Smooth muscle cell (in vitro differentiated cells): ENCODE results near the gene UBE2E2. TPM values are rescaled to one million over a fixed set of nuclear protein-coding genes. Genes with fewer than 3 reads are reported as not detected.

ENCODE experiments used
- DNase-seq: peaks from one replicate; lab custom pipeline; 2025; ENCODE audit not compliant: unreplicated experiment; lab: John Stamatoyannopoulos, UW
- H2AFZ ChIP-seq: fragments of 200-600 bp; sonication (generic); 2 replicates; pipeline ENCODE4 v1.6.0; 2016; ENCODE audit warnings: antibody characterized with exemption, low read depth, mild to moderate bottlenecking
- H3F3A ChIP-seq: fragments of 200-600 bp; sonication (generic); 2 replicates; pipeline ENCODE4 v1.6.0; 2017; ENCODE audit warnings: antibody characterized with exemption, low read depth
- H3K27ac ChIP-seq: fragments of 200-600 bp; sonication (generic); 2 replicates; pipeline ENCODE4 v1.5.1; 2016; ENCODE audit warnings: low read depth, mild to moderate bottlenecking
- H3K27me3 ChIP-seq: fragments of 200-600 bp; sonication (generic); 2 replicates; pipeline ENCODE4 v1.6.1; 2016; ENCODE audit warnings: low read depth, mild to moderate bottlenecking
- H3K36me3 ChIP-seq: fragments of 200-600 bp; sonication (generic); 2 replicates; pipeline ENCODE4 v1.5.1; 2016; ENCODE audit warnings: low read depth
- H3K4me1 ChIP-seq: fragments of 200-600 bp; sonication (generic); 2 replicates; pipeline ENCODE4 v1.5.1; 2016; ENCODE audit warnings: low read depth
- H3K4me2 ChIP-seq: fragments of 200-600 bp; sonication (generic); 2 replicates; pipeline ENCODE4 v1.6.0; 2016; ENCODE audit warnings: mild to moderate bottlenecking
- H3K4me3 ChIP-seq: fragments of 200-600 bp; sonication (generic); 2 replicates; pipeline ENCODE4 v1.5.1; 2016; ENCODE audit warnings: mild to moderate bottlenecking
- H3K79me2 ChIP-seq: fragments of 200-600 bp; sonication (generic); 2 replicates; pipeline ENCODE4 v1.6.0; 2016; ENCODE audit warnings: low read depth, mild to moderate bottlenecking
- H3K9ac ChIP-seq: fragments of 200-600 bp; sonication (generic); 2 replicates; pipeline ENCODE4 v1.6.0; 2016; ENCODE audit warnings: low read depth
- H3K9me3 ChIP-seq: fragments of 200-600 bp; sonication (generic); replicated peaks from 2 replicates; pipeline ENCODE4 v1.5.1; 2016; ENCODE audit warnings: low read depth
- H4K20me1 ChIP-seq: fragments of 200-600 bp; sonication (generic); 2 replicates; pipeline ENCODE4 v1.6.0; 2016; ENCODE audit warnings: low read depth
- WGBS: methylation state at CpG from one replicate; pipeline ENCODE4 v1.1.7; 2016; ENCODE audit warnings: low lambda C conversion rate; 5-methylcytosine and 5-hydroxymethylcytosine counted together
- polyA plus RNA-seq: library from polyadenylated mRNA; unstranded; fragments of >200 nt; fragmentation: Nextera tagmentation; extraction: Ambion mirVana; gene quantifications from 2 replicates; pipeline ENCODE4 v1.2.1, GENCODE V29; 2016
- total RNA-seq: library from RNA; depleted of rRNA; stranded (reverse); fragments of >200 nt; gene quantifications from 2 replicates; pipeline ENCODE4 v1.2.3, GENCODE V29; 2014
- TF ChIP-seq, protein P1 (sequence below): fragments of 200-600 bp; sonication (generic); IDR thresholded peaks from 2 replicates; pipeline ENCODE4 v1.5.1; 2017; ENCODE audit warnings: borderline replicate concordance, mild to moderate bottlenecking, antibody characterized with exemption; ENCODE audit not compliant: insufficient read depth, poor library complexity, severe bottlenecking

Gene UBE2E2
- total and polyA plus RNA-seq, 2 experiments from 2014 or later: 65.9 to 121 TPM

DNA sequence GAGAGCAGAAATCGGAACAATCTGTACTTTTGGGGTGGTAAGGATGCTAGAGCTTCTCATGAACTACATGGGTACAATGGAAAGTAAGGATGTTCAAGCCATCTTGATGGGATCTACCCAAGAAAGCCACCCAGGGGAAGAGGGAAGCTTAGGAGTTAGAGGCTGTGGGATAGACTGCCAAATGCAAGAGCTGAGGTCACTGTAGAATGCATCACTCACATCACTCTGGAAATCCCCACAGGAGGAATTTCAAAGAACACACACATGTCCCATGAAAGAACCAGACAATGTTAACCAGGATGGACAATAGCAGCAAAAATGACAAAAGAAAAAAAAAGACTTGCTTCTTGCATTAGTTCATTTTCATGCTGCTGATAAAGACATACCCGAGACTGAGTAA, 32.8 kb upstream of the UBE2E2 start:
- Histone ChIP-seq H3K4me2 (no peak overlapping the region), H3K27me3 (no peaks in the 10 kb centered on the region), H3K79me2 (no peaks in the 10 kb centered on the region), H3K36me3 (no peaks in the 10 kb centered on the region), H3K4me1 (peaks cover 4% of the 10 kb centered on the region), H4K20me1 (no peaks in the 10 kb centered on the region), H3K9me3 (no peaks in the 10 kb centered on the region), H3F3A (no peaks in the 10 kb centered on the region), H3K9ac (no peak overlapping the region), H2AFZ (no peak overlapping the region), H3K27ac (no peak overlapping the region), H3K4me3 (no peak overlapping the region)
- WGBS: 87% methylated on average over 2 of the region's 2 CpGs
- TF ChIP-seq, protein P1, sequence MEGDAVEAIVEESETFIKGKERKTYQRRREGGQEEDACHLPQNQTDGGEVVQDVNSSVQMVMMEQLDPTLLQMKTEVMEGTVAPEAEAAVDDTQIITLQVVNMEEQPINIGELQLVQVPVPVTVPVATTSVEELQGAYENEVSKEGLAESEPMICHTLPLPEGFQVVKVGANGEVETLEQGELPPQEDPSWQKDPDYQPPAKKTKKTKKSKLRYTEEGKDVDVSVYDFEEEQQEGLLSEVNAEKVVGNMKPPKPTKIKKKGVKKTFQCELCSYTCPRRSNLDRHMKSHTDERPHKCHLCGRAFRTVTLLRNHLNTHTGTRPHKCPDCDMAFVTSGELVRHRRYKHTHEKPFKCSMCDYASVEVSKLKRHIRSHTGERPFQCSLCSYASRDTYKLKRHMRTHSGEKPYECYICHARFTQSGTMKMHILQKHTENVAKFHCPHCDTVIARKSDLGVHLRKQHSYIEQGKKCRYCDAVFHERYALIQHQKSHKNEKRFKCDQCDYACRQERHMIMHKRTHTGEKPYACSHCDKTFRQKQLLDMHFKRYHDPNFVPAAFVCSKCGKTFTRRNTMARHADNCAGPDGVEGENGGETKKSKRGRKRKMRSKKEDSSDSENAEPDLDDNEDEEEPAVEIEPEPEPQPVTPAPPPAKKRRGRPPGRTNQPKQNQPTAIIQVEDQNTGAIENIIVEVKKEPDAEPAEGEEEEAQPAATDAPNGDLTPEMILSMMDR: no peak
- no peak for DNase-seq

DNA sequence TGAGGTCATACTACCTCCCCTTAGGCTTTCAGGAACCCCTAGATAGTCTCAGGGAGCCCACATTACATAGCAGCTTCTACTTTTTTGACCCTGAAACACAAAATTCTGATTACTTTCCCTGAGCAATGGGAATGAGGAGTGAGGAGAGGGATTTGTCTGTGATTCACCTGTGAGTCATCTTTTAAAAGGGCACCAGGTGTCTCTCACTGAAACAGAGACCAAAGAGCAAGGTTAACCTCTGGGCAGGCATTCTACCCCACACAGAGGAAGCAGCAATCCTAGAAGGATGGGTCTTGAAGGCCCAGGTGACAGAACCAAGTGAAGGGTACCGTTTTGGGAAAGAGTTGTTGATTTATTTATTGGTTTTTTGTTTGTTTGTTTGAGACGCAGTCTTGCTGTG, 31.1 kb upstream of the UBE2E2 start:
- 88% methylated on average over 2 of the region's 2 CpGs for WGBS
- TF ChIP-seq, protein P1: no peak

GRCh38 chr3:23174426-23175039, 28.6 kb upstream of the UBE2E2 start:
- no peak overlapping the region for H3K4me2 ChIP-seq
- H2AFZ ChIP-seq: no peak overlapping the region
- no peak for DNase-seq
- H3K27ac ChIP-seq: no peak overlapping the region
- no peaks in the 10 kb centered on the region for H3K36me3 ChIP-seq
- 18% methylated on average over 3 of the region's 3 CpGs for WGBS
- H3K4me1 ChIP-seq: peaks cover 4% of the 10 kb centered on the region
- TF ChIP-seq, protein P1: no peak
- no peaks in the 10 kb centered on the region for H3K9me3 ChIP-seq
- no peaks in the 10 kb centered on the region for H3K79me2 ChIP-seq
- H4K20me1 ChIP-seq: no peaks in the 10 kb centered on the region
- no peaks in the 10 kb centered on the region for H3F3A ChIP-seq
- no peak overlapping the region for H3K4me3 ChIP-seq
- H3K9ac ChIP-seq: no peak overlapping the region
- no peaks in the 10 kb centered on the region for H3K27me3 ChIP-seq

More for the DNA sequence above, 31.1 kb upstream of the UBE2E2 start:
- H3K79me2 ChIP-seq: no peaks in the 10 kb centered on the region
- no peaks in the 10 kb centered on the region for H4K20me1 ChIP-seq
- H2AFZ ChIP-seq: no peak overlapping the region
- H3K9ac ChIP-seq: no peak overlapping the region
- H3K27ac ChIP-seq: no peak overlapping the region
- peaks cover 4% of the 10 kb centered on the region for H3K4me1 ChIP-seq
- H3K36me3 ChIP-seq: no peaks in the 10 kb centered on the region
- no peaks in the 10 kb centered on the region for H3K9me3 ChIP-seq
- no peak overlapping the region for H3K4me2 ChIP-seq
- no peaks in the 10 kb centered on the region for H3K27me3 ChIP-seq
- no peak for DNase-seq
- no peaks in the 10 kb centered on the region for H3F3A ChIP-seq
- no peak overlapping the region for H3K4me3 ChIP-seq
